ENCODE measurements around the gene RAB40C.

- no peak for TF ChIP-seq CTCF (IDR thresholded peaks at IDR 0.05; ENCODE audit: low read depth, low read length)
- TF ChIP-seq EZH2phosphoT487 (IDR thresholded peaks at IDR 0.05; ENCODE audit: low read depth) = no peak
These were observed 12.1 kb upstream of the RAB40C start for GRCh38 chr16:577796-578195.
